HEK293T (cell line): Measurements from ENCODE around the gene PIEZO2.

Source experiments
- CTCF ChIA-PET: fragments of 350-600 bp; formaldehyde crosslinking; extraction: SDS; loops from one replicate; lab custom pipeline; 2021; ENCODE audit warnings: antibody characterized with exemption, inconsistent platforms; lab: Yijun Ruan, JAX
- POLR2A ChIA-PET: fragments of 350-600 bp; formaldehyde crosslinking; extraction: SDS; loops from one replicate; lab custom pipeline; 2020; ENCODE audit warnings: antibody characterized with exemption, inconsistent platforms; lab: Yijun Ruan, JAX
- DNase-seq: peaks from one replicate; pipeline ENCODE4 v3.0.0; 2012; ENCODE audit warnings: mixed read lengths; ENCODE audit errors: extremely low spot score
- ARNT ChIP-seq: fragments of 450-650 bp; IDR thresholded peaks from 2 replicates; pipeline ENCODE4 v1.6.1; 2017; ENCODE audit warnings: mild to moderate bottlenecking
- BHLHE40 ChIP-seq: fragments of 450-650 bp; IDR thresholded peaks from 2 replicates; pipeline ENCODE4 v1.6.1; 2016; ENCODE audit warnings: mild to moderate bottlenecking, moderate library complexity, borderline replicate concordance
- CTBP1 ChIP-seq: fragments of 450-650 bp; IDR thresholded peaks from 2 replicates; pipeline ENCODE4 v1.6.1; 2016; ENCODE audit warnings: borderline replicate concordance
- ELF4 ChIP-seq: fragments of 450-650 bp; IDR thresholded peaks from 2 replicates; pipeline ENCODE4 v1.6.1; 2017; ENCODE audit warnings: antibody characterized with exemption
- FOXA1 ChIP-seq: fragments of 450-650 bp; IDR thresholded peaks from 2 replicates; pipeline ENCODE4 v1.6.1; 2016; ENCODE audit warnings: mild to moderate bottlenecking
- FOXK2 ChIP-seq: fragments of 450-650 bp; IDR thresholded peaks from 2 replicates; pipeline ENCODE4 v1.6.1; 2016; ENCODE audit warnings: mild to moderate bottlenecking
- FOXM1 ChIP-seq: fragments of 450-650 bp; IDR thresholded peaks from 2 replicates; pipeline ENCODE4 v1.6.1; 2017; ENCODE audit warnings: mild to moderate bottlenecking, borderline replicate concordance
- HDGF ChIP-seq: fragments of 450-650 bp; IDR thresholded peaks from 2 replicates; pipeline ENCODE4 v1.6.1; 2017; ENCODE audit warnings: antibody characterized with exemption, borderline replicate concordance
- L3MBTL2 ChIP-seq: fragments of 450-650 bp; conservative IDR thresholded peaks from 2 replicates; pipeline ENCODE4 v1.6.1; 2016; ENCODE audit warnings: mild to moderate bottlenecking
- LEF1 ChIP-seq: fragments of 450-650 bp; IDR thresholded peaks from 2 replicates; pipeline ENCODE4 v1.6.1; 2017; ENCODE audit warnings: mild to moderate bottlenecking, borderline replicate concordance
- NFRKB ChIP-seq: fragments of 450-650 bp; IDR thresholded peaks from 2 replicates; pipeline ENCODE4 v1.6.1; 2016; ENCODE audit warnings: mild to moderate bottlenecking, moderate library complexity
- PKNOX1 ChIP-seq: fragments of 450-650 bp; IDR thresholded peaks from 2 replicates; pipeline ENCODE4 v1.6.1; 2016
- SP1 ChIP-seq: fragments of 450-650 bp; IDR thresholded peaks from 2 replicates; pipeline ENCODE4 v1.6.1; 2017
- SUZ12 ChIP-seq: fragments of 450-650 bp; IDR thresholded peaks from 2 replicates; pipeline ENCODE4 v1.6.1; 2016; ENCODE audit warnings: mild to moderate bottlenecking
- TARDBP ChIP-seq: fragments of 450-650 bp; IDR thresholded peaks from 2 replicates; pipeline ENCODE4 v1.6.1; 2016
- ZNF384 ChIP-seq: fragments of 450-650 bp; IDR thresholded peaks from 2 replicates; pipeline ENCODE4 v1.6.1; 2016

Gene PIEZO2

GRCh38 chr18:11112286-11112685, 37.1 kb downstream of the PIEZO2 start:
- no peak for DNase-seq
- ChIA-PET POLR2A (no interaction called here), CTCF (no interaction called here)
- TF ChIP-seq ELF4 (no peak), ZNF384 (no peak), HDGF (no peak), FOXM1 (no peak), SUZ12 (no peak), ARNT (no peak), FOXK2 (no peak), SP1 (no peak), PKNOX1 (no peak), LEF1 (no peak), BHLHE40 (no peak), CTBP1 (no peak), TARDBP (no peak), L3MBTL2 (no peak), NFRKB (no peak), FOXA1 (no peak)

- TF ChIP-seq NFRKB (no peak), FOXK2 (no peak), FOXM1 (no peak), BHLHE40 (no peak), HDGF (no peak), ELF4 (no peak), PKNOX1 (no peak), SUZ12 (no peak), FOXA1 (no peak), CTBP1 (no peak), SP1 (no peak), LEF1 (no peak), TARDBP (no peak), L3MBTL2 (no peak), ZNF384 (no peak), ARNT (no peak)
- POLR2A ChIA-PET: no interaction called here
- DNase-seq: no peak
- CTCF ChIA-PET: no interaction called here
Observed at GRCh38 chr18:11110509-11110908, 38.9 kb downstream of the PIEZO2 start.

GRCh38 chr18:11108947-11109346, 40.4 kb downstream of the PIEZO2 start:
- TF ChIP-seq HDGF: no peak
- no peak for TF ChIP-seq NFRKB
- no peak for TF ChIP-seq ARNT
- TF ChIP-seq BHLHE40: no peak
- TF ChIP-seq L3MBTL2: no peak
- no peak for DNase-seq
- ChIA-PET CTCF (no interaction called here), POLR2A (no interaction called here)

GRCh38 chr18:11106894-11107293, 42.5 kb downstream of the PIEZO2 start:
- CTCF ChIA-PET: no interaction called here
- no peak for DNase-seq
- TF ChIP-seq ZNF384 (no peak), NFRKB (no peak), FOXK2 (no peak)
- POLR2A ChIA-PET: no interaction called here

GRCh38 chr18:11105463-11105862, 43.9 kb downstream of the PIEZO2 start:
- CTCF ChIA-PET: no interaction called here
- no peak for DNase-seq
- POLR2A ChIA-PET: no interaction called here
- TF ChIP-seq FOXK2: no peak
- no peak for TF ChIP-seq L3MBTL2
- TF ChIP-seq LEF1: no peak
- no peak for TF ChIP-seq SP1
- TF ChIP-seq HDGF: no peak
- no peak for TF ChIP-seq TARDBP
- TF ChIP-seq ARNT: no peak
- no peak for TF ChIP-seq NFRKB
- no peak for TF ChIP-seq FOXM1
- TF ChIP-seq ELF4: no peak

- ChIA-PET CTCF (no interaction called here), POLR2A (no interaction called here)
- no peak for TF ChIP-seq SUZ12
Observed at GRCh38 chr18:11104307-11104706, 45.1 kb downstream of the PIEZO2 start.

GRCh38 chr18:11096839-11097750, 52.3 kb downstream of the PIEZO2 start:
- CTCF ChIA-PET: no interaction called here

More at GRCh38 chr18:11104307-11104706, 45.1 kb downstream of the PIEZO2 start:
- no peak for DNase-seq

More at GRCh38 chr18:11096839-11097750, 52.3 kb downstream of the PIEZO2 start:
- no peak for TF ChIP-seq LEF1
- TF ChIP-seq FOXM1: no peak
- TF ChIP-seq FOXA1: no peak
- no peak for TF ChIP-seq FOXK2
- TF ChIP-seq SUZ12: no peak
- TF ChIP-seq L3MBTL2: no peak
- no peak for TF ChIP-seq SP1
- no peak for TF ChIP-seq BHLHE40
- DNase-seq: no peak
- POLR2A ChIA-PET: no interaction called here
